ENCODE data around the gene MYH14. TPM values are rescaled to one million over a fixed set of nuclear protein-coding genes. Genes with fewer than 3 reads are reported as not detected.
A peak's percentile ranks its signal among the peaks of the same experiment; 100 is the strongest.

MYH14 gene
- total and polyA plus RNA-seq, 9 of the 15 experiments (the other 6 are each of a cell fraction or from before 2014, with no cell fraction given) = 0.04 to 0.86 (median 0.19) TPM; not detected in 2

DNA sequence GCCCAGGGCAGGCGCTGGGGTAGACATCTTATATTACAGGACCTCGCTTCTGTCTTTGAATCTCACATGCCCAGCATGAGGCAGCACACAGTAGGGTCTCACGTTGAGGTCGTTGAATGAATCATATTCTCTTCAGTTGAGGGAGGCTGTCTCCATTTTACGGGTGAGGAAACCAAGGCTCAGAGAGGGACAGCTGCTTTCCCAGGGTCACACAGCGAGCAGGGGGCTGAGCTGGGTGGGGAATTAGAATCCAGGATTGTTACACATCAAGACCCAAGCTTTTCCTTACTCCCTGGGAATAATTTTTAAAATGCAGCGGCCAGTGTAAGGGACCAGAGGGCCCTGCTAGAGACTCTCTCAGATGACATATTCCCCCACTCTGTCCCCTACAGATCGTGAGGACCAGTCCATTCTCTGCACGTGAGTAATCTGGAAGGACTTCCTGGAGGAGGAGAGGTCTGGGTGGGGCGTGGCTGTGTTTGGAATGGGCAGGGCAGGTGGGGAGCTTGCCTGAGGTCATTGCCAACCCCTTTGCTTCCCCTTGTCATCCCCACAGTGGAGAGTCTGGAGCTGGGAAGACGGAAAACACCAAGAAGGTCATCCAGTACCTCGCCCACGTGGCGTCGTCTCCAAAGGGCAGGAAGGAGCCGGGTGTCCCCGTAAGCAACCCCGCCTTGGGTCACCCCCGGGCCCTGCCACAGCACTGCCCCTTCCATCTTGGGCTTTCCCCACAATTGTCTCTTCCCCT, 19.4 kb downstream of the MYH14 start (continued):
- TF ChIP-seq ZFP36 (IDR thresholded peaks at IDR 0.05; ENCODE audit: low read depth, low read length, partially characterized antibody) (peak; percentile 76), ZKSCAN1 (IDR thresholded peaks at IDR 0.05; ENCODE audit: low read depth, low read length) (peak; percentile 75; the same call in 1 of the 2 replicates)
- TF ChIP-seq, protein P1, sequence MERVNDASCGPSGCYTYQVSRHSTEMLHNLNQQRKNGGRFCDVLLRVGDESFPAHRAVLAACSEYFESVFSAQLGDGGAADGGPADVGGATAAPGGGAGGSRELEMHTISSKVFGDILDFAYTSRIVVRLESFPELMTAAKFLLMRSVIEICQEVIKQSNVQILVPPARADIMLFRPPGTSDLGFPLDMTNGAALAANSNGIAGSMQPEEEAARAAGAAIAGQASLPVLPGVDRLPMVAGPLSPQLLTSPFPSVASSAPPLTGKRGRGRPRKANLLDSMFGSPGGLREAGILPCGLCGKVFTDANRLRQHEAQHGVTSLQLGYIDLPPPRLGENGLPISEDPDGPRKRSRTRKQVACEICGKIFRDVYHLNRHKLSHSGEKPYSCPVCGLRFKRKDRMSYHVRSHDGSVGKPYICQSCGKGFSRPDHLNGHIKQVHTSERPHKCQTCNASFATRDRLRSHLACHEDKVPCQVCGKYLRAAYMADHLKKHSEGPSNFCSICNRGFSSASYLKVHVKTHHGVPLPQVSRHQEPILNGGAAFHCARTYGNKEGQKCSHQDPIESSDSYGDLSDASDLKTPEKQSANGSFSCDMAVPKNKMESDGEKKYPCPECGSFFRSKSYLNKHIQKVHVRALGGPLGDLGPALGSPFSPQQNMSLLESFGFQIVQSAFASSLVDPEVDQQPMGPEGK (CRISPR knock-in tag; IDR thresholded peaks at IDR 0.05; ENCODE audit: borderline replicate concordance) = no peak
- TF ChIP-seq, protein P2, sequence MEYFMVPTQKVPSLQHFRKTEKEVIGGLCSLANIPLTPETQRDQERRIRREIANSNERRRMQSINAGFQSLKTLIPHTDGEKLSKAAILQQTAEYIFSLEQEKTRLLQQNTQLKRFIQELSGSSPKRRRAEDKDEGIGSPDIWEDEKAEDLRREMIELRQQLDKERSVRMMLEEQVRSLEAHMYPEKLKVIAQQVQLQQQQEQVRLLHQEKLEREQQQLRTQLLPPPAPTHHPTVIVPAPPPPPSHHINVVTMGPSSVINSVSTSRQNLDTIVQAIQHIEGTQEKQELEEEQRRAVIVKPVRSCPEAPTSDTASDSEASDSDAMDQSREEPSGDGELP (CRISPR knock-in tag; IDR thresholded peaks at IDR 0.05; ENCODE audit: borderline replicate concordance) = no peak
- TF ChIP-seq, protein P3, sequence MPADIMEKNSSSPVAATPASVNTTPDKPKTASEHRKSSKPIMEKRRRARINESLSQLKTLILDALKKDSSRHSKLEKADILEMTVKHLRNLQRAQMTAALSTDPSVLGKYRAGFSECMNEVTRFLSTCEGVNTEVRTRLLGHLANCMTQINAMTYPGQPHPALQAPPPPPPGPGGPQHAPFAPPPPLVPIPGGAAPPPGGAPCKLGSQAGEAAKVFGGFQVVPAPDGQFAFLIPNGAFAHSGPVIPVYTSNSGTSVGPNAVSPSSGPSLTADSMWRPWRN (IDR thresholded peaks at IDR 0.05; ENCODE audit: low read depth) = no peak

DNA sequence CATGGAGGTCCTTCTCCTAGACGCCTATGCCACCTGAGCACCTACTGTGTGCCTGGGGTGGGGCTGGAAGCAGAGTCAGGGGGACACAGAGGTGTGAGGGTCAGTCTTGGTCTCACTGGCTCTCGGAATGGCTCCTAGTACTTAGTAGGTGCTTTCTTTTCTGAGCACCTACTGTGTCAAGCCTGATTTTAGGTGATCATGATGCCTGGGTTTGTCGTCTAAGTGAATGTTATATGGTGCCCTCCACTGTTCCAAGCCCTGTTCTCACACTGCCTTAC, 20.0 kb downstream of the MYH14 start:
- no peak for ATAC-seq
- no peaks in the 10 kb centered on the region; a peak in 1 of 5 replicates for H3K4me1 ChIP-seq (replicated peaks in 1 of 2; ENCODE audit: control insufficient read depth in 2 of 2, insufficient read depth in 2 of 2, low read length in 2 of 2)
- H3K27me3 ChIP-seq (ENCODE audit: control insufficient read depth in 2 of 2, insufficient read depth in 2 of 2, low read length in 2 of 2) = peaks cover 0 to 9% of the 10 kb centered on the region in 2 experiments; a peak in 2 of 5 replicates
- no peak overlapping the region for H3K27ac ChIP-seq (ENCODE audit: extremely low read depth, low read depth, low read length)
- in situ Hi-C loops (cut with MboI) (no loop called here), intact Hi-C loops (cut with micrococcal nuclease) (no loop called here)
- H3K9ac ChIP-seq (ENCODE audit: insufficient read depth in 1 of 2, low read depth in 2 of 2, low read length in 2 of 2) = no peak overlapping the region
- H3K9me3 ChIP-seq (replicated peaks; ENCODE audit: control insufficient read depth, insufficient read depth, low read depth, low read length) = no peaks in the 10 kb centered on the region
- no peaks in the 10 kb centered on the region for H3K9me1 ChIP-seq (ENCODE audit: control insufficient read depth, insufficient read depth, low read length)
- H3K36me3 ChIP-seq (ENCODE audit: control insufficient read depth, insufficient read depth, low read length) = no peaks in the 10 kb centered on the region
- H3K79me2 ChIP-seq (ENCODE audit: control insufficient read depth, insufficient read depth, low read length) = no peaks in the 10 kb centered on the region
- H4K20me1 ChIP-seq (replicated peaks; ENCODE audit: control insufficient read depth, insufficient read depth, low read length) = no peaks in the 10 kb centered on the region
- no peak overlapping the region for H3K4me3 ChIP-seq
- BruUV-seq (replicated peaks) = no TSS peak
- TF ChIP-seq CBX1 (IDR thresholded peaks at IDR 0.05; ENCODE audit: low read depth) = no peak
- peak; percentile 95 for TF ChIP-seq ZKSCAN1 (IDR thresholded peaks at IDR 0.05; ENCODE audit: low read depth, low read length)
- no peak for TF ChIP-seq ZFP1 (CRISPR knock-in tag; IDR thresholded peaks at IDR 0.05)
- ChIA-PET CTCF (ENCODE audit: low intra/inter-chr PET ratio) (no interaction called here), POLR2A (no interaction called here)
- H3K4me2 ChIP-seq (ENCODE audit: insufficient read depth, low read length) = no peak overlapping the region
- WGBS (ENCODE audit: insufficient coverage, low coverage, missing lambda C conversion rate) = 6% methylated on average over 3 of the region's 3 CpGs
- no peak overlapping the region for H2AFZ ChIP-seq (ENCODE audit: low read depth, low read length)
- no peak for FAIRE-seq
- DNase-seq (ENCODE audit: extremely low read depth in 1 of 4, low spot score in 3 of 4) = no peak

All from K562 (cell line).